EH (cell line): ENCODE data around the gene ETHE1.
A peak's percentile ranks its signal among the peaks of the same experiment; 100 is the strongest.
"Not testable (repeated sequence)": the region's sequence is repeated elsewhere in the genome, so short reads cannot be mapped to it uniquely, and the experiment has no call there.

ENCODE experiments used
- DNase-seq: peaks from one replicate; pipeline ENCODE4 v3.0.0-alpha.2; 2015; ENCODE audit warnings: low read depth

ETHE1 gene

GRCh38 chr19:43551399-43552197, 24.6 kb upstream of the ETHE1 start:
- DNase-seq = no peak

GRCh38 chr19:43548706-43549105, 21.7 kb upstream of the ETHE1 start:
- no peak for DNase-seq

GRCh38 chr19:43547926-43548325, 20.9 kb upstream of the ETHE1 start:
- DNase-seq = not testable (repeated sequence)

GRCh38 chr19:43546581-43546980, 19.6 kb upstream of the ETHE1 start:
- no peak for DNase-seq

GRCh38 chr19:43545981-43546380, 19.0 kb upstream of the ETHE1 start:
- DNase-seq = no peak

GRCh38 chr19:43545276-43545675, 18.3 kb upstream of the ETHE1 start:
- no peak for DNase-seq

GRCh38 chr19:43544077-43544476, 17.1 kb upstream of the ETHE1 start:
- no peak for DNase-seq

- DNase-seq = no peak
Measured at GRCh38 chr19:43541920-43542650, 15.1 kb upstream of the ETHE1 start.

- DNase-seq = no peak
Measured at GRCh38 chr19:43540381-43540780, 13.4 kb upstream of the ETHE1 start.

GRCh38 chr19:43538922-43539321, 11.9 kb upstream of the ETHE1 start:
- DNase-seq = no peak

- DNase-seq = peak; percentile 69
Measured at GRCh38 chr19:43534816-43535761, 8.1 kb upstream of the ETHE1 start.

- no peak for DNase-seq
Measured at GRCh38 chr19:43534305-43534815, 7.4 kb upstream of the ETHE1 start.

GRCh38 chr19:43533546-43534304, 6.7 kb upstream of the ETHE1 start:
- peak; percentile 100 for DNase-seq

GRCh38 chr19:43532962-43533545, 6.1 kb upstream of the ETHE1 start, which contains the start of gene ZNF575:
Gene ZNF575, plus strand, starts transcription at chr19:43533188. Its CDS starts 1,235 bp downstream, at chr19:43534423.
- DNase-seq = peak; percentile 95

- DNase-seq = no peak
Measured at GRCh38 chr19:43532571-43532961, 5.6 kb upstream of the ETHE1 start.

GRCh38 chr19:43527860-43528622, 1.0 kb upstream of the ETHE1 start:
- DNase-seq = peak; percentile 32

GRCh38 chr19:43525836-43526771, 897 bp downstream of the ETHE1 start:
- peak; percentile 38 for DNase-seq

GRCh38 chr19:43524922-43525835, 1.8 kb downstream of the ETHE1 start:
- peak; percentile 66 for DNase-seq
